Measurements from ENCODE around the gene SLC38A8. TPM values are rescaled to one million over a fixed set of nuclear protein-coding genes. Genes with fewer than 3 reads are reported as not detected.

Gene SLC38A8
- total RNA-seq, 1 donor from 2014 or later = not detected

- H3K27ac ChIP-seq = no peak overlapping the region
- intact Hi-C loops (cut with DNase I) = no loop called here
Observed at GRCh38 chr16:83998091-83998490, 44.5 kb downstream of the SLC38A8 start.

GRCh38 chr16:83996481-83997252 is 45.9 kb downstream of the SLC38A8 start:
- H3K4me3 ChIP-seq = no peak overlapping the region
- intact Hi-C loops (cut with DNase I) = no loop called here
- no peaks in the 10 kb centered on the region for H3K27me3 ChIP-seq
- H3K4me1 ChIP-seq = no peaks in the 10 kb centered on the region
- no peak overlapping the region for H3K27ac ChIP-seq
- no peak for DNase-seq (ENCODE audit: extremely low spot score in 2 of 2)
- H3K36me3 ChIP-seq = no peaks in the 10 kb centered on the region
- no peaks in the 10 kb centered on the region for H3K9me3 ChIP-seq
- TF ChIP-seq POLR2AphosphoS5 (IDR thresholded peaks at IDR 0.05; ENCODE audit: insufficient read depth in 1 of 2, low read depth in 1 of 2) = no peak
- TF ChIP-seq POLR2A (IDR thresholded peaks at IDR 0.05) = no peak
- TF ChIP-seq, protein P1, sequence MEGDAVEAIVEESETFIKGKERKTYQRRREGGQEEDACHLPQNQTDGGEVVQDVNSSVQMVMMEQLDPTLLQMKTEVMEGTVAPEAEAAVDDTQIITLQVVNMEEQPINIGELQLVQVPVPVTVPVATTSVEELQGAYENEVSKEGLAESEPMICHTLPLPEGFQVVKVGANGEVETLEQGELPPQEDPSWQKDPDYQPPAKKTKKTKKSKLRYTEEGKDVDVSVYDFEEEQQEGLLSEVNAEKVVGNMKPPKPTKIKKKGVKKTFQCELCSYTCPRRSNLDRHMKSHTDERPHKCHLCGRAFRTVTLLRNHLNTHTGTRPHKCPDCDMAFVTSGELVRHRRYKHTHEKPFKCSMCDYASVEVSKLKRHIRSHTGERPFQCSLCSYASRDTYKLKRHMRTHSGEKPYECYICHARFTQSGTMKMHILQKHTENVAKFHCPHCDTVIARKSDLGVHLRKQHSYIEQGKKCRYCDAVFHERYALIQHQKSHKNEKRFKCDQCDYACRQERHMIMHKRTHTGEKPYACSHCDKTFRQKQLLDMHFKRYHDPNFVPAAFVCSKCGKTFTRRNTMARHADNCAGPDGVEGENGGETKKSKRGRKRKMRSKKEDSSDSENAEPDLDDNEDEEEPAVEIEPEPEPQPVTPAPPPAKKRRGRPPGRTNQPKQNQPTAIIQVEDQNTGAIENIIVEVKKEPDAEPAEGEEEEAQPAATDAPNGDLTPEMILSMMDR (IDR thresholded peaks at IDR 0.05) = no peak

More at GRCh38 chr16:83998091-83998490, 44.5 kb downstream of the SLC38A8 start:
- Histone ChIP-seq H3K4me3 (no peak overlapping the region), H3K4me1 (no peaks in the 10 kb centered on the region), H3K36me3 (no peaks in the 10 kb centered on the region), H3K9me3 (no peaks in the 10 kb centered on the region), H3K27me3 (no peaks in the 10 kb centered on the region)
- no peak for DNase-seq (ENCODE audit: extremely low spot score in 2 of 2)
- TF ChIP-seq POLR2AphosphoS5 (IDR thresholded peaks at IDR 0.05; ENCODE audit: insufficient read depth in 1 of 2, low read depth in 1 of 2) = no peak
- TF ChIP-seq, protein P1 (IDR thresholded peaks at IDR 0.05) = no peak
- no peak for TF ChIP-seq POLR2A (IDR thresholded peaks at IDR 0.05)

- no peaks in the 10 kb centered on the region for H3K4me1 ChIP-seq
- H3K9me3 ChIP-seq = no peaks in the 10 kb centered on the region
- H3K27ac ChIP-seq = no peak overlapping the region
- H3K4me3 ChIP-seq = no peak overlapping the region
- no peak for DNase-seq (ENCODE audit: extremely low spot score in 2 of 2)
- TF ChIP-seq POLR2AphosphoS5 (IDR thresholded peaks at IDR 0.05; ENCODE audit: insufficient read depth in 1 of 2, low read depth in 1 of 2) (no peak), POLR2A (IDR thresholded peaks at IDR 0.05) (no peak)
- TF ChIP-seq, protein P1 (IDR thresholded peaks at IDR 0.05) = no peak
- no peaks in the 10 kb centered on the region for H3K36me3 ChIP-seq
- intact Hi-C loops (cut with DNase I) = no loop called here
- H3K27me3 ChIP-seq = no peaks in the 10 kb centered on the region
Observed at GRCh38 chr16:83995754-83996153, 46.8 kb downstream of the SLC38A8 start.

- no peak for DNase-seq (ENCODE audit: extremely low spot score in 2 of 2)
- Histone ChIP-seq H3K4me1 (no peaks in the 10 kb centered on the region), H3K27me3 (no peaks in the 10 kb centered on the region), H3K36me3 (no peaks in the 10 kb centered on the region), H3K27ac (no peak overlapping the region), H3K9me3 (no peaks in the 10 kb centered on the region), H3K4me3 (no peak overlapping the region)
- intact Hi-C loops (cut with DNase I) = loop anchor here (5.0 kb wide), 1 partner anchor 1747 kb away; no protein-coding TSS in a partner anchor
- TF ChIP-seq POLR2A (IDR thresholded peaks at IDR 0.05) (no peak), POLR2AphosphoS5 (IDR thresholded peaks at IDR 0.05; ENCODE audit: insufficient read depth in 1 of 2, low read depth in 1 of 2) (no peak)
- TF ChIP-seq, protein P1 (IDR thresholded peaks at IDR 0.05) = no peak
Observed at GRCh38 chr16:83994703-83995102, 47.9 kb downstream of the SLC38A8 start.

DNA sequence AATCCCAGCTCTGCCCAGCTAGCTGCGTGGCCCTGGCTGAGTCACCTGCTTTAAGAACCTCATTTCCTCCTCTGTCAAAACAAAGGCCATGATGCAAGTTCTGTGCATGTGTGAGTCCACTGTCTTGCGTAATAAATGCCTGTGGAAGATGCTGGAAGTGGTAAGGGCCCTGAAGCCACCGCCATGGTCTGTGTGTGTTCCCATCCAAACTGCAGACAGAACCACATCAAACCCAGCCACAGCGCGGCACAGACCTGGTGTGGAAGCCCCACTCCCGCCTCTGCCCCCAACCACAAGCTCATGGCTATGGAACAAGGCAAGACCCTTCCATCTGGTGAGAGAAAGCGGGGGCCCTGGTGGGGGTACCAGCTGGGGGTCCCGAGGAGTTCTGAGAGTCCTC is 48.5 kb downstream of the SLC38A8 start:
- intact Hi-C loops (cut with DNase I) = loop anchor here (5.0 kb wide), 1 partner anchor 1747 kb away; no protein-coding TSS in a partner anchor
- TF ChIP-seq, protein P1 (IDR thresholded peaks at IDR 0.05) = no peak
- TF ChIP-seq POLR2AphosphoS5 (IDR thresholded peaks at IDR 0.05; ENCODE audit: insufficient read depth in 1 of 2, low read depth in 1 of 2) = no peak
- TF ChIP-seq POLR2A (IDR thresholded peaks at IDR 0.05) = no peak
- Histone ChIP-seq H3K9me3 (no peaks in the 10 kb centered on the region), H3K4me3 (no peak overlapping the region), H3K27ac (no peak overlapping the region), H3K27me3 (no peaks in the 10 kb centered on the region), H3K4me1 (no peaks in the 10 kb centered on the region), H3K36me3 (no peaks in the 10 kb centered on the region)
- no peak for DNase-seq (ENCODE audit: extremely low spot score in 2 of 2)

Measured in vagina (tissue), 2 donors.